Renal cortex interstitium (tissue), 15 donors: ENCODE measurements around the gene UEVLD. TPM values are rescaled to one million over a fixed set of nuclear protein-coding genes. Genes with fewer than 3 reads are reported as not detected.
A peak's percentile ranks its signal among the peaks of the same experiment; 100 is the strongest.

Experiments
- DNase-seq, 11 donors: peaks; one replicate each; pipeline ENCODE4 v3.0.0-alpha.2; 2013; ENCODE audit warnings: low read depth in 9 of 11, low spot score in 4 of 11; ENCODE audit errors: extremely low read depth in 1 of 11
- long read RNA-seq, 16 experiments: transcript quantifications; one replicate each; lab custom pipeline, GENCODE V29; 2026
- polyA plus RNA-seq, 3 donors: library from polyadenylated mRNA; unstranded; fragments of 120-200 nt; gene quantifications; one replicate each; pipeline ENCODE4 v1.2.1, GENCODE V29; 2013; ENCODE audit not compliant: insufficient read length in 3 of 3

UEVLD gene
- polyA plus RNA-seq: 10 to 100 TPM; 16.5 to 22.1 (median 21.5) TPM
- long read RNA-seq, donor 1, full-length matches to known transcripts: 1 of 1 reads
- long read RNA-seq, donor 1, partial matches to known transcripts: 0 of 1 reads
- long read RNA-seq, donor 1, other reads (novel, unspliced or antisense): 0 of 1 reads
- long read RNA-seq, donor 2: 0 reads
- long read RNA-seq, donor 3, full-length matches to known transcripts: 9 of 9 reads
- long read RNA-seq, donor 3, partial matches to known transcripts: 0 of 9 reads
- long read RNA-seq, donor 3, other reads (novel, unspliced or antisense): 0 of 9 reads
- long read RNA-seq, donor 4, full-length matches to known transcripts: 4 of 4 reads
- long read RNA-seq, donor 4, partial matches to known transcripts: 0 of 4 reads
- long read RNA-seq, donor 4, other reads (novel, unspliced or antisense): 0 of 4 reads
- long read RNA-seq, donor 5: 0 reads
- long read RNA-seq, donor 6, full-length matches to known transcripts: 6 of 6 reads
- long read RNA-seq, donor 6, partial matches to known transcripts: 0 of 6 reads
- long read RNA-seq, donor 6, other reads (novel, unspliced or antisense): 0 of 6 reads
- long read RNA-seq, donor 7, partial matches to known transcripts: 0 of 2 reads
- long read RNA-seq, donor 7, other reads (novel, unspliced or antisense): 0 of 2 reads
- long read RNA-seq, donor 8, full-length matches to known transcripts: 5 of 5 reads
- long read RNA-seq, donor 8, partial matches to known transcripts: 0 of 5 reads
- long read RNA-seq, donor 8, other reads (novel, unspliced or antisense): 0 of 5 reads
- long read RNA-seq, donor 9, full-length matches to known transcripts: 6 of 6 reads
- long read RNA-seq, donor 9, partial matches to known transcripts: 0 of 6 reads
- long read RNA-seq, donor 9, other reads (novel, unspliced or antisense): 0 of 6 reads
- long read RNA-seq, donor 10, full-length matches to known transcripts: 4 of 4 reads
- long read RNA-seq, donor 10, partial matches to known transcripts: 0 of 4 reads
- long read RNA-seq, donor 10, other reads (novel, unspliced or antisense): 0 of 4 reads
- long read RNA-seq, donor 11: 0 reads
- long read RNA-seq, donor 12, partial matches to known transcripts: 0 of 2 reads
- long read RNA-seq, donor 12, other reads (novel, unspliced or antisense): 0 of 2 reads
- long read RNA-seq, donor 13: 0 reads
- long read RNA-seq, donor 14, full-length matches to known transcripts: 6 of 6 reads
- long read RNA-seq, donor 14, partial matches to known transcripts: 0 of 6 reads
- long read RNA-seq, donor 14, other reads (novel, unspliced or antisense): 0 of 6 reads
- long read RNA-seq, donor 15, partial matches to known transcripts: 0 of 1 reads
- long read RNA-seq, donor 15, other reads (novel, unspliced or antisense): 0 of 1 reads
- long read RNA-seq, donor 16, full-length matches to known transcripts: 13 of 13 reads
- long read RNA-seq, donor 16, partial matches to known transcripts: 0 of 13 reads
- long read RNA-seq, donor 16, other reads (novel, unspliced or antisense): 0 of 13 reads

- peak; percentile 74 to 91 (median 84) for DNase-seq
Measured at GRCh38 chr11:18588297-18589252, at the start of gene UEVLD. Gene UEVLD (minus strand): TSS chr11:18588734. CDS start chr11:18588654, 80 bp downstream.

- peak; percentile 97 to 99 (median 98) for DNase-seq
Measured at GRCh38 chr11:18634140-18635032, 45.9 kb upstream of the UEVLD start, which contains the start of gene SPTY2D1. Gene SPTY2D1 (minus strand): TSS chr11:18634342. CDS start chr11:18634257, 85 bp downstream.

- DNase-seq: no peak
Measured at GRCh38 chr11:18633256-18634139, 45.0 kb upstream of the UEVLD start.

GRCh38 chr11:18632841-18633240 is 44.3 kb upstream of the UEVLD start:
- DNase-seq: no peak

GRCh38 chr11:18624161-18624560 is 35.6 kb upstream of the UEVLD start:
- DNase-seq: no peak

GRCh38 chr11:18623707-18624106 is 35.2 kb upstream of the UEVLD start:
- no peak for DNase-seq

- DNase-seq: no peak
Measured at GRCh38 chr11:18618342-18619025, 29.9 kb upstream of the UEVLD start.

- no peak for DNase-seq
Measured at GRCh38 chr11:18617688-18618341, 29.3 kb upstream of the UEVLD start.

- no peak for DNase-seq
Measured at GRCh38 chr11:18615628-18616392, 27.3 kb upstream of the UEVLD start.

- DNase-seq: no peak
Measured at GRCh38 chr11:18614667-18615066, 26.1 kb upstream of the UEVLD start.

- DNase-seq: no peak
Measured at GRCh38 chr11:18612394-18612793, 23.9 kb upstream of the UEVLD start.

GRCh38 chr11:18611196-18611595 is 22.7 kb upstream of the UEVLD start:
- no peak for DNase-seq

- no peak for DNase-seq
Measured at GRCh38 chr11:18608376-18608775, 19.8 kb upstream of the UEVLD start.
